Heart left ventricle (tissue), 16 donors: ENCODE measurements around the gene DMAC2. TPM values are rescaled to one million over a fixed set of nuclear protein-coding genes. Genes with fewer than 3 reads are reported as not detected.

ENCODE experiments used
- ATAC-seq, 4 donors: fragments of 200-7000 bp; cut with Tn5 transposase; one replicate each; pipeline ENCODE4 v1.9.1; 2020 to 2022; ENCODE audit warnings: moderate library complexity in 4 of 4, mild to moderate bottlenecking in 3 of 4, moderate number of reproducible peaks in 1 of 4
- DNase-seq, 5 donors: peaks; one replicate each; pipeline ENCODE4 v3.0.0-alpha.2; 2020
- H3K27ac ChIP-seq, 12 donors: fragments of 200-600 bp; sonication (generic) in 4 of 12; one replicate each; pipeline versions ENCODE4 v1.5.0 to v1.8.0; 2016 to 2022; ENCODE audit warnings: mild to moderate bottlenecking in 2 of 12
- H3K27me3 ChIP-seq, 9 donors: fragments of 200-600 bp; sonication (generic) in 2 of 9; one replicate each; pipeline versions ENCODE4 v1.5.1 to v1.8.0; 2016 to 2022; ENCODE audit warnings: mild to moderate bottlenecking in 3 of 9
- H3K36me3 ChIP-seq, 9 donors: fragments of 200-600 bp; sonication (generic) in 2 of 9; one replicate each; pipeline versions ENCODE4 v1.5.0 to v1.8.0; 2018 to 2022; ENCODE audit warnings: mild to moderate bottlenecking in 2 of 9
- H3K4me1 ChIP-seq, 12 donors: fragments of 200-600 bp; sonication (generic) in 4 of 12; one replicate each; pipeline versions ENCODE4 v1.5.0 to v1.8.0; 2016 to 2022; ENCODE audit warnings: mild to moderate bottlenecking in 3 of 12
- H3K4me3 ChIP-seq, 12 donors: fragments of 200-600 bp; sonication (generic) in 4 of 12; one replicate each; pipeline versions ENCODE4 v1.5.0 to v1.8.0; 2017 to 2022; ENCODE audit warnings: mild to moderate bottlenecking in 9 of 12, moderate library complexity in 4 of 12
- H3K9me3 ChIP-seq, 12 donors: fragments of 200-600 bp; sonication (generic) in 4 of 12; one replicate each; pipeline versions ENCODE4 v1.5.0 to v1.8.0; 2016 to 2022; ENCODE audit warnings: mild to moderate bottlenecking in 1 of 12
- CTCF ChIP-seq, 12 donors: fragments of 200-600 bp; sonication (generic) in 4 of 12; IDR thresholded peaks; one replicate each; pipeline versions ENCODE4 v1.5.0 to v1.8.0; 2018 to 2022; ENCODE audit warnings: antibody characterized with exemption in 12 of 12, mild to moderate bottlenecking in 5 of 12
- POLR2A ChIP-seq, 2 donors: fragments of 450-650 bp; IDR thresholded peaks; one replicate each; pipeline ENCODE4 v1.6.1; 2017; ENCODE audit warnings: antibody characterized with exemption in 2 of 2, mild to moderate bottlenecking in 2 of 2, moderate library complexity in 2 of 2
- WGBS, 4 donors: extraction: QIAGEN DNeasy Blood & Tissue Kit in 2 of 4; methylation state at CpG; one replicate each; pipeline versions ENCODE4 v1.1.5 to v1.1.7; 2013 to 2018; 5-methylcytosine and 5-hydroxymethylcytosine counted together
- intact Hi-C, 10 donors: fragments of 100-400 bp; cut with DNase I; formaldehyde crosslinking; loops; one replicate each; pipeline versions ENCODE4 v1.11.1 to v1.14.2; 2022
- polyA plus RNA-seq, 2 donors: library from polyadenylated mRNA; stranded (reverse); fragments of 200-250 nt; gene quantifications; one replicate each; pipeline ENCODE4 v1.2.3, GENCODE V29; 2013
- total RNA-seq, 9 donors: library from RNA; depleted of rRNA in 2 of 9; stranded (reverse); fragments of >200 nt in 2 of 9; fragmentation: NEBNext Ultra II Directional in 3 of 9; extraction: Animal tissue kit (Norgen Biotek cat#: 25700) in 3 of 9; gene quantifications; one replicate each; pipeline versions ENCODE4 v1.1.0 to v1.2.4, GENCODE V29; 2016 to 2023
- donor health status: ischemic (EF 13 %, LVEDD 7.1; RV severe dilation, severe dysfunction).
- donor health status: healthy with polysubstance abuse.
- donor health status: DM: no; HTN: yes; CAD: no.
- donor health status: DM: no; HTN: no; CAD: no.
- donor health status: ischemic (EF 25% LVEDD 6.9; RV normal size, moderate dysfunction).
- donor health status: ischemic (EF 25% LVEDD 5.7; RV mildly dilated, moderate dysfunction).
- donor health status: healthy.
- donor health status: DM: yes; HTN: yes; CAD: no.
- donor health status: ischemic (EF 35%, LVEDD 5.7; RV mildly dilated, moderate dysfunction).
- donor health status: nonischemic (EF 11% LVEDD 7.7; RV severe dilation, severe dysfunction).
- donor health status: DM: yes; HTN: yes; CAD: no.
- donor health status: PGD.
- donor health status: ischemic (EF 29% LVEDD 5.4; RV normal size, mild dysfunction).
- donor health status: nonischemic (EF 23%, LVEDD 6.1; RV moderate dilation, normal function).

DMAC2 gene
- total and polyA plus RNA-seq, 11 donors = 67.9 to 138 (median 114) TPM

DNA sequence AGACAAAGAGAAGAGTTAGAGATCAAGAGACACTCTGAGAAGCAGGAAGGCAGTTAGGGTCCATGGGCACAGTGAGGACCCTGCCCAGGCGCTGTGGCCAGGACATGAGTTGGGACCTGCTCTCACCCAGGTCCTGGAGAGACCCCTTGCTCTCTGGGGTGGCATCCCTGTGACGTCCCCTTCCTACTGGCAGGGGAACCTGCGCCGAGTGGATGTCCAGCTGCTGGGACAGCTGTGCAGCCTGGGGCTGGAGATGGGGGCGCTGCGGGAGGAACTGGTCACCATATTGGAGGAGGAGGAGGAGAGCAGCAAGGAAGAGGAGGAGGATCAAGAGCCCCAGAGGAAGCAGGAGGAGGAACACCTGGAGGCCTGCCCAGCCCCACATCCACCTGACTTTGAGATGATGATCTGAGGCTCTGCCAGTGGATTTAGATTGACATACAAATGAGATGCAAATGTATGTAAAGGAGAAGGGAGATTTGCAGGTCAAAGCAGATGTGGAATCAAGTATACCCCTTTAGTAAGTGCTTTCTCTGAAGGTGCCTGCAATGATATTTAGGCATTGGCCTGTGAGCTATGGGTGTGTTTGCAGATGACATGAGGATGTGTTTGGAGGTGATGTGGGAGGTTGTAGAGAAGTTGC, 4.2 kb upstream of the DMAC2 start:
- 48 to 62% (median 56%) methylated on average over 6 of the region's 6 CpGs for WGBS, 4 donors
- TF ChIP-seq POLR2A (IDR thresholded peaks at IDR 0.05) (no peak), CTCF (IDR thresholded peaks at IDR 0.05) (no peak)
- Histone ChIP-seq H3K4me3 (no peak overlapping the region), H3K4me1 (peaks cover 0 to 23% (median 14%) of the 10 kb centered on the region in 12 donors), H3K27me3 (peaks cover 0 to 9% (median 0%) of the 10 kb centered on the region in 9 donors), H3K36me3 (no peaks in the 10 kb centered on the region), H3K27ac (no peak overlapping the region), H3K9me3 (no peaks in the 10 kb centered on the region)
- no peak for ATAC-seq
- intact Hi-C loops = loop anchor here in 6 of 10 donors (5.0 to 10.0 kb wide), 4 partner anchors 47 to 239 kb away; partner anchors contain the start of genes BCKDHA (in 1 of the 6) and EXOSC5 (in 1 of the 6)
- peak in 1 of 5 donors; percentile 17 for DNase-seq

GRCh38 chr19:41442473-41443355, 3.0 kb upstream of the DMAC2 start, which contains the start of gene ERICH4:
Gene ERICH4 (plus strand): TSS chr19:41443156. CDS start chr19:41443170, 14 bp downstream.
- peaks cover 0 to 6% (median 5%) of the 10 kb centered on the region in 9 donors for H3K36me3 ChIP-seq
- ATAC-seq (no peak), DNase-seq (peak in 1 of 5 donors; percentile 21)
- no peak within 1 kb of the TSS for H3K27ac ChIP-seq
- peaks cover 0 to 9% (median 0%) of the 10 kb centered on the region in 9 donors for H3K27me3 ChIP-seq
- H3K4me3 ChIP-seq = no peak within 1 kb of the TSS
- intact Hi-C loops = loop anchor here in 6 of 10 donors (5.0 to 10.0 kb wide), 4 partner anchors 45 to 238 kb away; partner anchors contain the start of genes BCKDHA (in 1 of the 6) and EXOSC5 (in 1 of the 6)
- 59 to 66% (median 63%) methylated on average over 7 of the region's 7 CpGs for WGBS, 4 donors
- no peak for TF ChIP-seq CTCF (IDR thresholded peaks at IDR 0.05)
- no peak for TF ChIP-seq POLR2A (IDR thresholded peaks at IDR 0.05)
- peaks cover 0 to 21% (median 13%) of the 10 kb centered on the region in 12 donors for H3K4me1 ChIP-seq
- no peaks in the 10 kb centered on the region for H3K9me3 ChIP-seq

DNA sequence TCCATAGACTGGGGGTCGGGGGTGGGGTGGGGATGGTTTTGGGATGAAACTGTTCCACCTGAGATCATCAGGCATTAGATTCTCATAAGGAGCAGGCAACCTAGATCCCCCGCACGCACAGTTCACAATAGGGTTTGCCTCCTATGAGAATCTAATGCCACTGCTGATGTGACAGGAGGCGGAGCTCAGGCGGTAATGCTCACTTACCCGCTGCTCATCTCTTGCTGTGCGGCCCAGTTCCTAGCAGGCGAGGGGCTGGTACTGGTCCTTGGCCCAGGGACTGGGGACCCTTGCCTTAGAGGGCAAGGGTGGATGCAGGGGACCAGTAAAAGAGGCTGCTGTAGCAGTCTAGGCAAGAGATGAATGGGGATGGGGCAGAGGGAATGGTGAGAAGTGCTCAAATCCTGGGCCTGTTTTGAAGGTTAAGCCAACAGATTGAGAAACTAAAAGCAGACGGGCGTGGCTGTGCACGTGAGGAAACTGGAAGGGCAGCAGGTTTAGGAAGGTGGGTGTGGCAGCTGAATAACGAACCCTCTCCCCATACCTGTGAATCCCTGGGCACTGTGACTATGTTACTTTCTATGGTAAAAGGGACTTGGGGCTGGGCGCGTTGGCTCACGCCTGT, 1.7 kb upstream of the DMAC2 start:
- Histone ChIP-seq H3K9me3 (no peaks in the 10 kb centered on the region), H3K27me3 (peaks cover 0 to 1% (median 0%) of the 10 kb centered on the region in 9 donors), H3K4me1 (peaks cover 0 to 21% (median 13%) of the 10 kb centered on the region in 12 donors), H3K27ac (no peak overlapping the region), H3K4me3 (no peak overlapping the region), H3K36me3 (peaks cover 0 to 19% (median 16%) of the 10 kb centered on the region in 9 donors)
- ATAC-seq = no peak
- TF ChIP-seq CTCF (IDR thresholded peaks at IDR 0.05) (no peak), POLR2A (IDR thresholded peaks at IDR 0.05) (no peak)
- peak in 1 of 5 donors; percentile 22 for DNase-seq
- intact Hi-C loops = loop anchor here in 6 of 10 donors (5.0 to 10.0 kb wide), 4 partner anchors 44 to 237 kb away; partner anchors contain the start of genes BCKDHA (in 1 of the 6) and EXOSC5 (in 1 of the 6)
- WGBS, 4 donors = 81 to 88% (median 86%) methylated on average over 12 to 15 of the region's 15 CpGs
